Adrenal gland (tissue), 12 donors: ENCODE data around the gene RASSF10. TPM values are rescaled to one million over a fixed set of nuclear protein-coding genes. Genes with fewer than 3 reads are reported as not detected.
"Not testable (repeated sequence)": the region's sequence is repeated elsewhere in the genome, so short reads cannot be mapped to it uniquely, and the experiment has no call there.

Experiments
- DNase-seq, 7 donors: peaks; one replicate each; pipeline ENCODE4 v3.0.0-alpha.2; 2019 to 2020
- H3K27ac ChIP-seq, 5 donors: fragments of 200-600 bp; sonication (generic) in 4 of 5; 1 replicate in 3 of 5; 2 replicates in 2 of 5; pipeline versions ENCODE4 v1.5.1 to v1.8.0; 2016 to 2020; ENCODE audit warnings: mild to moderate bottlenecking in 1 of 5
- H3K27me3 ChIP-seq: fragments of 200-600 bp; 2 replicates; pipeline ENCODE4 v1.8.0; 2021
- H3K36me3 ChIP-seq, 2 donors: fragments of 200-600 bp; replicated peaks in 1 of 2; 1 replicate in 1 of 2; 2 replicates in 1 of 2; pipeline versions ENCODE4 v1.5.1 to v1.8.0; 2018 to 2022
- H3K4me1 ChIP-seq, 2 donors: fragments of 200-600 bp; replicated peaks in 1 of 2; 1 replicate in 1 of 2; 2 replicates in 1 of 2; pipeline versions ENCODE4 v1.5.1 to v1.8.0; 2018 to 2021
- H3K4me3 ChIP-seq, 4 donors: fragments of 200-600 bp; sonication (generic) in 3 of 4; one replicate each; pipeline ENCODE4 v1.5.1; 2016 to 2018
- H3K9me3 ChIP-seq, 3 donors: fragments of 200-600 bp; sonication (generic) in 1 of 3; replicated peaks in 1 of 3; 1 replicate in 2 of 3; 2 replicates in 1 of 3; pipeline versions ENCODE4 v1.5.1 to v1.8.0; 2016 to 2021
- POLR2A ChIP-seq, 2 donors: fragments of 450-650 bp; IDR thresholded peaks; one replicate each; pipeline ENCODE4 v1.6.1; 2017; ENCODE audit warnings: antibody characterized with exemption in 2 of 2, mild to moderate bottlenecking in 2 of 2, moderate library complexity in 1 of 2
- WGBS, 4 donors: extraction: QIAGEN DNeasy Blood & Tissue Kit in 2 of 4; methylation state at CpG; one replicate each; pipeline versions ENCODE4 v1.1.5 to v1.1.7; 2013 to 2017; 5-methylcytosine and 5-hydroxymethylcytosine counted together
- intact Hi-C, 2 donors: fragments of 100-400 bp; cut with DNase I; formaldehyde crosslinking; loops; one replicate each; pipeline versions ENCODE4 v1.14.1 to v1.15.0; 2022 to 2023
- polyA plus RNA-seq, 3 donors: library from polyadenylated mRNA; stranded (reverse); fragments of 200-250 nt in 2 of 3; fragments of 350-450 nt in 1 of 3; fragmentation: Illumina TruSeq in 1 of 3; extraction: RNeasy Lipid Tissue Mini Kit (QIAGEN cat#74804) in 1 of 3; gene quantifications; one replicate each; pipeline ENCODE4 v1.2.3, GENCODE V29; 2013 to 2014
- total RNA-seq, 9 donors: library from RNA; depleted of rRNA in 4 of 9; stranded (reverse); fragments of >200 nt in 4 of 9; fragments of 120-200 nt in 1 of 9; fragmentation: NEBNext Ultra II Directional in 1 of 9; extraction: Animal tissue kit (Norgen Biotek cat#: 25700) in 1 of 9; gene quantifications; one replicate each; pipeline versions ENCODE4 v1.1.0 to v1.2.4, GENCODE V29; 2013 to 2023
- TF ChIP-seq, protein P1 (sequence below), 6 experiments: fragments of 450-650 bp in 4 of 6; fragments of 200-600 bp in 2 of 6; sonication (generic) in 1 of 6; IDR thresholded peaks; 1 replicate in 5 of 6; 2 replicates in 1 of 6; pipeline versions ENCODE4 v1.5.1 to v1.8.0; 2016 to 2021; ENCODE audit warnings: antibody characterized with exemption in 6 of 6, mild to moderate bottlenecking in 2 of 6, moderate library complexity in 1 of 6
- donor health status: healthy with polysubstance abuse.
- donor health status: Bipolar disorder and iron deficiency.
- donor health status: DM: yes; HTN: yes; CAD: no.
- donor health status: DM: no; HTN: no; CAD: no.
- donor health status: DM: no; HTN: no; CAD: no.
- donor health status: DM: yes; HTN: yes; CAD: no.

The RASSF10 gene
- total and polyA plus RNA-seq, 12 donors, result 0.07 TPM; not detected in 11

DNA sequence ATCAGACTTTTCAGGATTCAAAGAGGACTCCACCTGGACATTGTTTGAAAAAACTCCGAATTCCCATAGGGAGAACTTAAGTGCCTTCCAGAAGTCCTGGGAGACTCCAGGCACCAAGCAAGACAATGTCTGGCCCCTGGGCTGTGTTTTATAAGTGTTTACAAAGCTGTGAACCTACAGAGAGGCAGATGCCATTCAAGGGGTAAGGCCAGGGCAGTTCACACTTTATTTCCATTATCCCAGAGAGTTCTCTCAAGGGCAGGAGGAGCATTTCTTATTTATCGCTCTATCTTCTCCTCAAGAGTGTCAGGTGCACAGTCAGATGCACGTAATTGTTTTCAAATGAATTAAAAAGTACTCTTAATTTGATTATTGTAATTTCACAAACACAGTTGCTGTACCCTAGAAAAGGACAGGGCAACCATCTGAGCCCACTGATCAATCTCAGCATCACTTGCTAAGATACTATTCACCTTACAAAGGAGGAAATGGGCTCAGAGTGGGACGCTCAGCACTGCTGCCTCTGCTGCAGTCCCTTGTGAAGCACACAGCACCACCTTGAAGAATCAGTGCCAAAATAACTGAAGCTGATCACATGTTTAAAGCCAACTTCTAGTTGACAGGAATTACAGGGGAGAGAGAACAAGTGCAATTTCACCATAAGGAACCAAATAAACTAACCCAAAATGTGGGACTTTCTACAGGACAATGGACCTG lies 35.0 kb downstream of the RASSF10 start:
- WGBS, 4 donors, result 71 to 88% (median 80%) methylated on average over 4 of the region's 4 CpGs
- intact Hi-C loops, result no loop called here
- no peak overlapping the region for H3K27ac ChIP-seq
- H3K27me3 ChIP-seq, result no peaks in the 10 kb centered on the region
- no peak overlapping the region for H3K4me3 ChIP-seq
- no peaks in the 10 kb centered on the region for H3K4me1 ChIP-seq
- no peak for DNase-seq
- H3K36me3 ChIP-seq, result no peaks in the 10 kb centered on the region
- no peaks in the 10 kb centered on the region for H3K9me3 ChIP-seq
- no peak for TF ChIP-seq POLR2A (IDR thresholded peaks at IDR 0.05)
- TF ChIP-seq, protein P1, sequence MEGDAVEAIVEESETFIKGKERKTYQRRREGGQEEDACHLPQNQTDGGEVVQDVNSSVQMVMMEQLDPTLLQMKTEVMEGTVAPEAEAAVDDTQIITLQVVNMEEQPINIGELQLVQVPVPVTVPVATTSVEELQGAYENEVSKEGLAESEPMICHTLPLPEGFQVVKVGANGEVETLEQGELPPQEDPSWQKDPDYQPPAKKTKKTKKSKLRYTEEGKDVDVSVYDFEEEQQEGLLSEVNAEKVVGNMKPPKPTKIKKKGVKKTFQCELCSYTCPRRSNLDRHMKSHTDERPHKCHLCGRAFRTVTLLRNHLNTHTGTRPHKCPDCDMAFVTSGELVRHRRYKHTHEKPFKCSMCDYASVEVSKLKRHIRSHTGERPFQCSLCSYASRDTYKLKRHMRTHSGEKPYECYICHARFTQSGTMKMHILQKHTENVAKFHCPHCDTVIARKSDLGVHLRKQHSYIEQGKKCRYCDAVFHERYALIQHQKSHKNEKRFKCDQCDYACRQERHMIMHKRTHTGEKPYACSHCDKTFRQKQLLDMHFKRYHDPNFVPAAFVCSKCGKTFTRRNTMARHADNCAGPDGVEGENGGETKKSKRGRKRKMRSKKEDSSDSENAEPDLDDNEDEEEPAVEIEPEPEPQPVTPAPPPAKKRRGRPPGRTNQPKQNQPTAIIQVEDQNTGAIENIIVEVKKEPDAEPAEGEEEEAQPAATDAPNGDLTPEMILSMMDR (IDR thresholded peaks at IDR 0.05), result no peak

DNA sequence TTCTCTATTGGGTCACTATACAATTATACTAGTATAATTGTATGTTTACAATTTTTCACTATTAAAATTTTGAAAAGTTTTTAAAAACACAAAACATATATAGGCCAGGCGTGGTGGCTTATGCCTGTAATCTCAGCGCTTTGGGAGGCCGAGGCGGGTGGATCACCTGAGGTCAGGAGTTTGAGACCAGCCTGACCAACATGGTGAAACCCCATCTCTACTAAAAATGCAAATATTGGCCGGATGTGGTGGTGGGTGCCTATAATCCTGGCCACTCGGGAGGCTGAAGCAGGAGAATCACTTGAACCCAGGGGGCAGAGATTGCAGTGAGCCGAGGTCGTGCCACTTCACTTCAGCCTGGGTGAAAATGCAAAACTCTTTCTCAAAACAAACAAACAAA lies 36.0 kb downstream of the RASSF10 start:
- H3K4me1 ChIP-seq, intact Hi-C loops, H3K27me3 ChIP-seq, H3K27ac ChIP-seq, DNase-seq, H3K4me3 ChIP-seq, H3K36me3 ChIP-seq, H3K9me3 ChIP-seq: not testable (repeated sequence)
- 81 to 91% (median 84%) methylated on average over 8 of the region's 8 CpGs for WGBS, 4 donors

DNA sequence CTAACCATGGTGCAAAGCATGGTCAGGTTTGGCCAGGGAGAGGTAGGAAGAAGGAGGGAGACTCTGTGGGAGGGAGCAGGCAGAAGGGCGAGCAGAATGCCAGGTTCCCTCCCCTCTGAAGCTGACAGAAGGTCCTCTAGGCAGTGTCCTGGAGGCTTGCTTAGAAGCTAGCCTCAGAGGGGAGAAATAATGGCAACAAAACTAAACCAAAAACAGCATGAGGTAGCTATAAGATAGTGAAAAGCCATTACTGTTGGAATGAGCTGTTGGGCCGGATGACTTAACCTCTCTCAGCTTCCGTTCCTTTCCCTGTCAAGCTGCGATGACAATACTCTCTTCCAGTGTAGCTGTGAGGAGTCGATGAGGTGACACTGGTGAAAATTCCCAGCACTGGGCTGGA lies 36.6 kb downstream of the RASSF10 start:
- intact Hi-C loops, result no loop called here
- H3K9me3 ChIP-seq, result no peaks in the 10 kb centered on the region
- no peak overlapping the region for H3K4me3 ChIP-seq
- H3K4me1 ChIP-seq, result no peaks in the 10 kb centered on the region
- whole genome bisulfite sequencing, 4 donors, result 63 to 81% (median 76%) methylated on average over 5 of the region's 5 CpGs
- H3K27me3 ChIP-seq, result peaks cover 2% of the 10 kb centered on the region
- no peaks in the 10 kb centered on the region for H3K36me3 ChIP-seq
- no peak overlapping the region for H3K27ac ChIP-seq
- DNase-seq, result no peak
- TF ChIP-seq POLR2A (IDR thresholded peaks at IDR 0.05), result no peak
- TF ChIP-seq, protein P1 (IDR thresholded peaks at IDR 0.05), result no peak

DNA sequence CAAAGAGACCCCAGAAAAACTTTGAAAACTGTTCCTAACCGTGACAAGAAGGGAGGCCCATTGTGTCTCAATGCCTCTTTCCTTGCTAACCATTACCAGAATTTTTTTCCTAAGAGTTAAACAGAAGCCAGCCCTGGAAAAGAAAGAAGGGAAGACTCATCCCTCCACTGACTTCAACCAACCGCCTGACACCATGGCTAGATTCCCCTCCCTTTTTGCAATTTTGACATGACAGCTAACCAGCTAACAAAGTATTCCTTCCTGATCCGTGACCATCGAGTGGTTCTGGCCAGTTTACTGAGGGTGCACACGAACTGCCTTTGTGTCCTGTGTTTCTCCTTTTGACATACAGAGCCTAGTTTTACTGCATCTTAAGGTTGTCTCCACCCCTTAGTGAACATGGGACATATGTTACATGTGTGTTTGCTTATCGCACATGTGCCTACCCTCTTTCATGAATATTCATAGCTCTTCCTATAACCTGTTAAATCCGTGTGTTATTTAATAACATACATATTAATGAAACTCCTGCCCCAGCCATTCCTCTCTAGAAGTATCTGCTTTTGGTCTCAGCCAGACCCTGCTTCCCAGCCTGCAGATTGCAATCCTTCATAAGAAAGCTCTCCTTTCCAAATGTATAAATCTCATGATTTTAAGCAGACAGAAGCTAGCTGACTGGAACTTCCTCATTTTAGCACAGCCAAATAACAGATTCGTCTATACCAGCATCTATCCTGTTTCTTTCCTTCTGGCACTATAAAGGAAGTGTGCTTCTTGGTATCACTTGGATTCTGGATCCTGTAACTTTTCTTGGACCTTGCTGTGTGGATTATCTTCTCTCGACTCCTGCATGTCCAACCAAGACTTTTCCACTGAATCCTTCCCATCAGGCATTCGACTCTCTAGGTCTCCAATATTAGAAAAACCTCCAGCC lies 37.8 kb downstream of the RASSF10 start:
- H3K27me3 ChIP-seq, result peaks cover 2% of the 10 kb centered on the region
- no peak for DNase-seq
- no peak overlapping the region for H3K4me3 ChIP-seq
- 70 to 73% (median 71%) methylated on average over 10 of the region's 10 CpGs for WGBS, 4 donors
- TF ChIP-seq, protein P1 (IDR thresholded peaks at IDR 0.05), result no peak
- no peak for TF ChIP-seq POLR2A (IDR thresholded peaks at IDR 0.05)
- intact Hi-C loops, result no loop called here
- H3K9me3 ChIP-seq, result no peaks in the 10 kb centered on the region
- no peaks in the 10 kb centered on the region for H3K36me3 ChIP-seq
- no peaks in the 10 kb centered on the region for H3K4me1 ChIP-seq
- no peak overlapping the region for H3K27ac ChIP-seq
